Prostate gland (tissue), 2 donors: ENCODE measurements around the gene ADAMTS12.

Source experiments
- CTCF ChIP-seq, 4 experiments: fragments of 200-600 bp in 2 of 4; fragments of 450-650 bp in 2 of 4; sonication (generic) in 2 of 4; IDR thresholded peaks; 1 replicate in 3 of 4; 2 replicates in 1 of 4; pipeline ENCODE4 v1.5.1; 2016 to 2019; ENCODE audit warnings: antibody characterized with exemption in 4 of 4, mild to moderate bottlenecking in 2 of 4, moderate library complexity in 2 of 4
- POLR2A ChIP-seq: fragments of 450-650 bp; IDR thresholded peaks from one replicate; pipeline ENCODE4 v1.6.1; 2016; ENCODE audit warnings: antibody characterized with exemption, mild to moderate bottlenecking
- POLR2AphosphoS5 ChIP-seq: sonication (generic); formaldehyde crosslinking; IDR thresholded peaks from one replicate; pipeline ENCODE4 v1.6.1; 2017; ENCODE audit warnings: antibody characterized with exemption

- TF ChIP-seq POLR2AphosphoS5 (no peak), CTCF (IDR thresholded peaks at IDR 0.05) (no peak), POLR2A (no peak)
Observed at GRCh38 chr5:33929925-33930690, 38.3 kb upstream of the ADAMTS12 start.
